NCI-H1092 (cell line): ENCODE measurements around the gene ESYT3.
"Not testable (repeated sequence)": the region's sequence is repeated elsewhere in the genome, so short reads cannot be mapped to it uniquely, and the experiment has no call there.

Source experiments
- DNase-seq: peaks from one replicate; lab custom pipeline; 2025; lab: John Stamatoyannopoulos, UW

Gene ESYT3

GRCh38 chr3:138493804-138494606 lies 59.6 kb downstream of the ESYT3 start:
- DNase-seq = no peak

- no peak for DNase-seq
These were observed 60.2 kb downstream of the ESYT3 start for GRCh38 chr3:138494607-138494929.

GRCh38 chr3:138495638-138496037 lies 61.2 kb downstream of the ESYT3 start:
- not testable (repeated sequence) for DNase-seq

- DNase-seq = no peak
These were observed 62.0 kb downstream of the ESYT3 start for GRCh38 chr3:138496436-138496835.

GRCh38 chr3:138497021-138497420 lies 62.6 kb downstream of the ESYT3 start:
- DNase-seq = no peak

GRCh38 chr3:138497851-138498250 lies 63.4 kb downstream of the ESYT3 start:
- DNase-seq = no peak

GRCh38 chr3:138498991-138499390 lies 64.6 kb downstream of the ESYT3 start:
- DNase-seq = no peak

- no peak for DNase-seq
These were observed 73.1 kb downstream of the ESYT3 start for GRCh38 chr3:138507524-138507923.

- no peak for DNase-seq
These were observed 75.2 kb downstream of the ESYT3 start for GRCh38 chr3:138509586-138509985.

GRCh38 chr3:138511945-138512344 lies 77.5 kb downstream of the ESYT3 start:
- DNase-seq = no peak

- DNase-seq = no peak
These were observed 78.9 kb downstream of the ESYT3 start for GRCh38 chr3:138513090-138513843.

GRCh38 chr3:138521445-138521844 lies 87.0 kb downstream of the ESYT3 start:
- DNase-seq = not testable (repeated sequence)
